ENCODE results near the gene EDNRA. TPM values are rescaled to one million over a fixed set of nuclear protein-coding genes. Genes with fewer than 3 reads are reported as not detected.

The EDNRA gene
- total and polyA plus RNA-seq, 2 of the 8 experiments (the other 6 are each of a cell fraction or from before 2014, with no cell fraction given) = 1.7 to 3.3 TPM

- TF ChIP-seq CHD7 (IDR thresholded peaks at IDR 0.05; ENCODE audit: insufficient replicate concordance, low read length) = no peak
- no peak for TF ChIP-seq CEBPB (IDR thresholded peaks at IDR 0.05; ENCODE audit: low read depth, low read length)
- no peak for TF ChIP-seq SRF (IDR thresholded peaks at IDR 0.05; ENCODE audit: low read depth, low read length)
Observed at GRCh38 chr4:147525494-147526271, 44.8 kb downstream of the EDNRA start (continued).

Measured in H1 (cell line).